MCF 10A (cell line): Measurements from ENCODE around the gene RIOK3. TPM values are rescaled to one million over a fixed set of nuclear protein-coding genes. Genes with fewer than 3 reads are reported as not detected.

ENCODE experiments used
- BruUV-seq: library from RNA; stranded (reverse); fragments of 400-500 nt; replicated peaks from 2 replicates; lab custom pipeline; 2021; lab: Mats Ljungman, UMichigan
- CTCF ChIA-PET: fragments of 300-600 bp; sonication (Branson Sonifier 250); formaldehyde crosslinking; extraction: SDS; loops from one replicate; lab custom pipeline; 2021; ENCODE audit warnings: antibody characterized with exemption, inconsistent platforms; lab: Yijun Ruan, JAX
- POLR2A ChIA-PET: fragments of 300-600, 350-650 bp; sonication (Branson Sonifier 250); formaldehyde crosslinking; extraction: SDS; loops from one replicate; lab custom pipeline; 2020; ENCODE audit warnings: antibody characterized with exemption, inconsistent platforms; lab: Yijun Ruan, JAX
- DNase-seq: peaks from one replicate; pipeline ENCODE4 v3.0.0-alpha.2; 2018; ENCODE audit not compliant: unreplicated experiment
- H3K27ac Mint-ChIP-seq: one replicate; pipeline ENCODE4 v1.8.0; 2022; ENCODE audit warnings: mild to moderate bottlenecking, low read depth, mixed read lengths; ENCODE audit not compliant: unreplicated experiment
- H3K27me3 Mint-ChIP-seq: one replicate; pipeline ENCODE4 v1.8.0; 2022; ENCODE audit warnings: mixed read lengths; ENCODE audit not compliant: insufficient read depth, unreplicated experiment
- H3K36me3 Mint-ChIP-seq: one replicate; pipeline ENCODE4 v1.8.0; 2022; ENCODE audit warnings: mild to moderate bottlenecking, moderate library complexity, mixed read lengths; ENCODE audit not compliant: insufficient read depth, unreplicated experiment
- H3K4me1 Mint-ChIP-seq: one replicate; pipeline ENCODE4 v1.8.0; 2022; ENCODE audit warnings: mixed read lengths; ENCODE audit not compliant: insufficient read depth, unreplicated experiment
- H3K4me3 Mint-ChIP-seq: one replicate; pipeline ENCODE4 v1.8.0; 2022; ENCODE audit warnings: mild to moderate bottlenecking, moderate library complexity, mixed read lengths; ENCODE audit not compliant: unreplicated experiment
- H3K9me3 Mint-ChIP-seq: one replicate; pipeline ENCODE4 v1.8.0; 2022; ENCODE audit warnings: mixed read lengths; ENCODE audit not compliant: unreplicated experiment
- intact Hi-C: fragments of 100-400 bp; cut with micrococcal nuclease; formaldehyde crosslinking; loops from 2 replicates; pipeline ENCODE4 v1.14.1; 2022
- total RNA-seq: library from RNA; stranded (reverse); gene quantifications from 2 replicates; pipeline ENCODE4 v1.2.3, GENCODE V29; 2022
- TF ChIP-seq, protein P1 (sequence below): fragments of 200-600 bp; IDR thresholded peaks from one replicate; pipeline ENCODE4 v1.8.0; 2022; ENCODE audit warnings: antibody characterized with exemption, mild to moderate bottlenecking; ENCODE audit not compliant: unreplicated experiment

The RIOK3 gene
- total RNA-seq, 1 experiment from 2014 or later: 97.1 TPM

DNA sequence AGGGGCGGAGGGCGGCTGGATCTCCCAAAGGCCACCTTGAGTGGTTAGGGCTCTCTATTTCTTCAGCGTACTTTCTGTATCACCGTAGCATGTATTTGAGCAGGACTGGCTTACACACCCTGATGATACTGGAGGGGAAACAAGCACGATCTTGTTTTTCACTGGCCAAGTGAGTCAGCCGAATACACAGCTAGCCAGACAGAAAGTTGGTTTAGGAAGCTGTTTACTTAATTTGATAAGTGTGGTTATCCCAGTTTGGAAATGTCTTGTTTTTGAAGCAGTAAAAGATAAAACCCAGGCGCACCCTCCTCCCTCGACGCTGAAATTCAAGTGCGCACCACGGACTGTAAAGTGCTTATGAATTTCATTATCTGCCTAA is 582 bp downstream of the RIOK3 start:
- POLR2A ChIA-PET: interaction anchor here (0.6 to 4.2 kb wide), 43 partner anchors 9 to 627 kb away, joined by 3 to 93 read pairs (median 6); partner anchors contain the start of genes CABLES1, NPC1, RBBP8 and RMC1
- intact Hi-C loops: loop anchor here (2.0 to 5.0 kb wide), 2 partner anchors 31 to 521 kb away; partner anchors contain the start of gene RBBP8
- BruUV-seq: no TSS peak
- CTCF ChIA-PET: interaction anchor here (0.6 to 1.2 kb wide), 5 partner anchors 41 to 343 kb away, joined by 3 to 4 read pairs (median 3); no protein-coding TSS in a partner anchor
- peak overlapping the region; percentile 98 for H3K27ac Mint-ChIP-seq
- peaks cover 36% of the 10 kb centered on the region for H3K4me1 Mint-ChIP-seq
- H3K4me3 Mint-ChIP-seq: peak overlapping the region; percentile 99
- TF ChIP-seq, protein P1, sequence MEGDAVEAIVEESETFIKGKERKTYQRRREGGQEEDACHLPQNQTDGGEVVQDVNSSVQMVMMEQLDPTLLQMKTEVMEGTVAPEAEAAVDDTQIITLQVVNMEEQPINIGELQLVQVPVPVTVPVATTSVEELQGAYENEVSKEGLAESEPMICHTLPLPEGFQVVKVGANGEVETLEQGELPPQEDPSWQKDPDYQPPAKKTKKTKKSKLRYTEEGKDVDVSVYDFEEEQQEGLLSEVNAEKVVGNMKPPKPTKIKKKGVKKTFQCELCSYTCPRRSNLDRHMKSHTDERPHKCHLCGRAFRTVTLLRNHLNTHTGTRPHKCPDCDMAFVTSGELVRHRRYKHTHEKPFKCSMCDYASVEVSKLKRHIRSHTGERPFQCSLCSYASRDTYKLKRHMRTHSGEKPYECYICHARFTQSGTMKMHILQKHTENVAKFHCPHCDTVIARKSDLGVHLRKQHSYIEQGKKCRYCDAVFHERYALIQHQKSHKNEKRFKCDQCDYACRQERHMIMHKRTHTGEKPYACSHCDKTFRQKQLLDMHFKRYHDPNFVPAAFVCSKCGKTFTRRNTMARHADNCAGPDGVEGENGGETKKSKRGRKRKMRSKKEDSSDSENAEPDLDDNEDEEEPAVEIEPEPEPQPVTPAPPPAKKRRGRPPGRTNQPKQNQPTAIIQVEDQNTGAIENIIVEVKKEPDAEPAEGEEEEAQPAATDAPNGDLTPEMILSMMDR: no peak
- peak; percentile 74 for DNase-seq
- no peaks in the 10 kb centered on the region for H3K27me3 Mint-ChIP-seq
- H3K9me3 Mint-ChIP-seq: no peaks in the 10 kb centered on the region
- peaks cover 25% of the 10 kb centered on the region for H3K36me3 Mint-ChIP-seq

DNA sequence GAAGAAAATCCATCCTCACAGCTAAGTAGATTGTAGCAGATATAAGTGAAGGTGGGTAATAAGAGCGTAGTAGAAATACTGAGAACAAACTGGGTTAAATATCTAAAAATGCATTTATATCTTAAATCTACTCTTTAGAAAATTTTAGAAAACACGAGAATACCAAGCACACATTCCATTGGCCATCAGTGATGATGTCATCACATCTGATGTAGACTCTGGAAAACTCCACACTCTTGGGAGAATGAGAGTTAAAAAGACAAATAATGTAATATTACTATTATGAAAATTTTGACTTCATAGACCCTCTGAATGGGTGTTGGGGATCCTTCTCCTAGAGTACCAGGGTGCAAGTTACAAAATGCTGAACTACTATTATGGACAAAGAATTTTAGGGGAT is 3.7 kb downstream of the RIOK3 start:
- ChIA-PET POLR2A (no interaction called here), CTCF (interaction anchor here (0.6 to 0.7 kb wide), 2 partner anchors 58 to 111 kb away, joined by 3 to 4 read pairs; no protein-coding TSS in a partner anchor)
- H3K4me3 Mint-ChIP-seq: no peak overlapping the region
- H3K36me3 Mint-ChIP-seq: peaks cover 36% of the 10 kb centered on the region
- no peaks in the 10 kb centered on the region for H3K27me3 Mint-ChIP-seq
- peaks cover 60% of the 10 kb centered on the region for H3K4me1 Mint-ChIP-seq
- H3K9me3 Mint-ChIP-seq: no peaks in the 10 kb centered on the region
- TF ChIP-seq, protein P1: no peak
- no peak overlapping the region for H3K27ac Mint-ChIP-seq
- no peak for DNase-seq
- BruUV-seq: no TSS peak
- intact Hi-C loops: no loop called here

DNA sequence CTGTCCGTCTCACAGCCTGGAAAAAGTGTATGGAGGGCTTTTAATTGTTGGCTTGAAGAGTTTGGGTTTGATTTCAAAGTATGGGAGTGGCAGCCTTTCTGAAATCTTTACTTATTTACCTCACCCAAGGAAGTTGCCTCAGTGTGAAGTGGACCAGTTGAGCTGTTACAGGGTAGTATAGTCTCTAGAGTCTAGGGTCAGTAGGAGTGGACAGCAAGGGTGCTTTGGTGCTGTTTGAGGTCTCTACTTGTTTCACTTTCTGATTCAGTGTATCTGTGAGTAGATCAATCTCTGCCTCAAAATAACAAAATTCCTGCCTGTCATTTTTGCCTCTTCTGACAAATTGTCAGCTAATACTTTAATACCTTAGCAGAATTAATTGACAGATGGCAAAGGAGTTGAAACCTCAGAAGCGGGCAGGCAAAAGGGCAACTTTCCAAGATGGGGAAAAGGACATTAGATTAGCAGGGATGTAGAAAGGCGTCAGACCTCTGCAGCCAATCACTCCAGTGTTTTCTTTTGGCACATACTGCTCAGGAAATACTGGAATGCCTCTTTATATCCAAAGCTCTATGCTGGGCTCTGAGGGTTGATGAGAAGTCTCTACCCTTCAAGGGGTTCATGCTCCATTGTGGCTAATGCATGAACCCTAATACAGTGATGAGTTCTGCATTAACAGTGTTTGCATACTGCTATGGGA is 5.9 kb downstream of the RIOK3 start:
- H3K27ac Mint-ChIP-seq: no peak overlapping the region
- no TSS peak for BruUV-seq
- H3K27me3 Mint-ChIP-seq: no peaks in the 10 kb centered on the region
- no peak for DNase-seq
- H3K4me3 Mint-ChIP-seq: no peak overlapping the region
- intact Hi-C loops: no loop called here
- POLR2A ChIA-PET: interaction anchor here (0.9 to 1.9 kb wide), 4 partner anchors 11 to 26 kb away, joined by 3 to 6 read pairs (median 4); no protein-coding TSS in a partner anchor
- H3K4me1 Mint-ChIP-seq: peaks cover 49% of the 10 kb centered on the region
- TF ChIP-seq, protein P1: no peak
- CTCF ChIA-PET: interaction anchor here (0.6 to 2.2 kb wide), 2 partner anchors 16 to 617 kb away, joined by 3 to 8 read pairs; no protein-coding TSS in a partner anchor
- H3K36me3 Mint-ChIP-seq: peaks cover 29% of the 10 kb centered on the region
- H3K9me3 Mint-ChIP-seq: no peaks in the 10 kb centered on the region

DNA sequence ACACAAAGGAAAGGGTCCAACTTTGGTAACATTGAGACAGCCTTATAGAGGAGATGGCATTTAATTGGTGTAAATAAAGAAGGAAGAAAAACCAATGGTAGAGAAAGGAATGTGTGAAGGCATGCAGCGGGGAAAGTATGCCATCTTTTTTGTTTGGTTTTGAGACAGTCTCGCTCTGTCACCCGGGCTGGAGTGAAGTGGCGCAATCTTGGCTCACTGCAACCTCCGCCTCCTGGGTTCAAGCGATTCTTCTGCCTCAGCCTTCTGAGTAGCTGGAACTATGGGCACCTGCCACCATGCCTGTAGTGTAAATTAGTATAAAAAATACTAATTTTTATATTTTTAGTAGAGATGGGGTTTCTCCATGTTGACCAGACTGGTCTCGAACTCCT is 6.4 kb downstream of the RIOK3 start:
- CTCF ChIA-PET: interaction anchor here (2.2 kb wide), 1 partner anchor 15 kb away, joined by 8 read pairs; no protein-coding TSS in a partner anchor
- Mint-ChIP-seq H3K27me3 (no peaks in the 10 kb centered on the region), H3K4me3 (no peak overlapping the region), H3K9me3 (no peaks in the 10 kb centered on the region), H3K4me1 (peaks cover 49% of the 10 kb centered on the region), H3K36me3 (peaks cover 27% of the 10 kb centered on the region), H3K27ac (no peak overlapping the region)
- POLR2A ChIA-PET: interaction anchor here (0.8 to 1.9 kb wide), 5 partner anchors 11 to 22 kb away, joined by 3 to 6 read pairs (median 4); no protein-coding TSS in a partner anchor
- DNase-seq: no peak
- TF ChIP-seq, protein P1: no peak
- BruUV-seq: no TSS peak
- intact Hi-C loops: no loop called here
